ENCODE results near the gene PANK4.

- no peak for TF ChIP-seq POLR2A (IDR thresholded peaks at IDR 0.05)
- TF ChIP-seq, protein P1, sequence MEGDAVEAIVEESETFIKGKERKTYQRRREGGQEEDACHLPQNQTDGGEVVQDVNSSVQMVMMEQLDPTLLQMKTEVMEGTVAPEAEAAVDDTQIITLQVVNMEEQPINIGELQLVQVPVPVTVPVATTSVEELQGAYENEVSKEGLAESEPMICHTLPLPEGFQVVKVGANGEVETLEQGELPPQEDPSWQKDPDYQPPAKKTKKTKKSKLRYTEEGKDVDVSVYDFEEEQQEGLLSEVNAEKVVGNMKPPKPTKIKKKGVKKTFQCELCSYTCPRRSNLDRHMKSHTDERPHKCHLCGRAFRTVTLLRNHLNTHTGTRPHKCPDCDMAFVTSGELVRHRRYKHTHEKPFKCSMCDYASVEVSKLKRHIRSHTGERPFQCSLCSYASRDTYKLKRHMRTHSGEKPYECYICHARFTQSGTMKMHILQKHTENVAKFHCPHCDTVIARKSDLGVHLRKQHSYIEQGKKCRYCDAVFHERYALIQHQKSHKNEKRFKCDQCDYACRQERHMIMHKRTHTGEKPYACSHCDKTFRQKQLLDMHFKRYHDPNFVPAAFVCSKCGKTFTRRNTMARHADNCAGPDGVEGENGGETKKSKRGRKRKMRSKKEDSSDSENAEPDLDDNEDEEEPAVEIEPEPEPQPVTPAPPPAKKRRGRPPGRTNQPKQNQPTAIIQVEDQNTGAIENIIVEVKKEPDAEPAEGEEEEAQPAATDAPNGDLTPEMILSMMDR (IDR thresholded peaks at IDR 0.05), result no peak
- no peak for TF ChIP-seq POLR2AphosphoS5 (IDR thresholded peaks at IDR 0.05)
These were observed 18.2 kb downstream of the PANK4 start for GRCh38 chr1:2508180-2508579.
